H9 (cell line): ENCODE data around the gene MS4A10. TPM values are rescaled to one million over a fixed set of nuclear protein-coding genes. Genes with fewer than 3 reads are reported as not detected.

Experiments
- DNase-seq: peaks from one replicate; pipeline ENCODE4 v3.0.0-alpha.2; 2017
- H2AFZ ChIP-seq: one replicate; pipeline ENCODE4 v1.6.1; 2013; ENCODE audit warnings: mild to moderate bottlenecking, low read length, control low read depth, moderate library complexity
- H2AK5ac ChIP-seq: 2 replicates; pipeline ENCODE4 v1.6.1; 2013; ENCODE audit warnings: low read length, control low read depth, mixed read lengths; ENCODE audit not compliant: insufficient read length
- H2BK120ac ChIP-seq: one replicate; pipeline ENCODE4 v1.6.1; 2013; ENCODE audit warnings: low read depth, mild to moderate bottlenecking, low read length, control low read depth, inconsistent platforms; ENCODE audit not compliant: poor library complexity, severe bottlenecking
- H2BK12ac ChIP-seq: 2 replicates; pipeline ENCODE4 v1.6.1; 2013; ENCODE audit warnings: low read length, control low read depth, mixed read lengths, low read depth; ENCODE audit not compliant: insufficient read length
- H2BK15ac ChIP-seq: 2 replicates; pipeline ENCODE4 v1.6.1; 2013; ENCODE audit warnings: low read depth, low read length, control low read depth
- H2BK20ac ChIP-seq: one replicate; pipeline ENCODE4 v1.6.1; 2013; ENCODE audit warnings: low read depth, mild to moderate bottlenecking, low read length, control low read depth, inconsistent platforms; ENCODE audit not compliant: poor library complexity, severe bottlenecking
- H2BK5ac ChIP-seq: 2 replicates; pipeline ENCODE4 v1.6.1; 2013; ENCODE audit warnings: low read length, control low read depth, mixed read lengths; ENCODE audit not compliant: insufficient read length
- H3K14ac ChIP-seq: 2 replicates; pipeline ENCODE4 v1.6.1; 2013; ENCODE audit warnings: low read length, control low read depth; ENCODE audit not compliant: insufficient read depth
- H3K18ac ChIP-seq: 2 replicates; pipeline ENCODE4 v1.6.1; 2013; ENCODE audit warnings: low read depth, mild to moderate bottlenecking, mixed read lengths, low read length, control low read depth; ENCODE audit not compliant: insufficient read length
- H3K23ac ChIP-seq: 2 replicates; pipeline ENCODE4 v1.6.1; 2013; ENCODE audit warnings: low read length, control low read depth, mixed read lengths, low read depth; ENCODE audit not compliant: insufficient read length
- H3K23me2 ChIP-seq: 2 replicates; pipeline ENCODE4 v1.6.1; 2013; ENCODE audit warnings: low read depth, mild to moderate bottlenecking, mixed read lengths, low read length, control low read depth; ENCODE audit not compliant: insufficient read length, poor library complexity, severe bottlenecking
- H3K27ac ChIP-seq: 2 replicates; pipeline ENCODE4 v1.5.1; 2013; ENCODE audit warnings: low read length, control low read depth, mixed read lengths, low read depth; ENCODE audit not compliant: insufficient read length
- H3K27me3 ChIP-seq: 2 replicates; pipeline ENCODE4 v1.6.1; 2013; ENCODE audit warnings: low read length, control low read depth, inconsistent platforms; ENCODE audit not compliant: insufficient read depth
- H3K4ac ChIP-seq: 2 replicates; pipeline ENCODE4 v1.6.1; 2013; ENCODE audit warnings: low read depth, mild to moderate bottlenecking, control low read depth, inconsistent platforms, low read length, moderate library complexity
- H3K4me1 ChIP-seq: 2 replicates; pipeline ENCODE4 v1.6.1; 2013; ENCODE audit warnings: low read length, control low read depth, inconsistent platforms; ENCODE audit not compliant: insufficient read depth
- H3K4me2 ChIP-seq: 2 replicates; pipeline ENCODE4 v1.6.1; 2013; ENCODE audit warnings: low read length, control low read depth, mixed read lengths; ENCODE audit not compliant: insufficient read length, insufficient read depth
- H3K56ac ChIP-seq: 2 replicates; pipeline ENCODE4 v1.6.1; 2013; ENCODE audit warnings: low read depth, mild to moderate bottlenecking, mixed read lengths, low read length, control low read depth; ENCODE audit not compliant: insufficient read length
- H3K79me1 ChIP-seq: 2 replicates; pipeline ENCODE4 v1.6.1; 2013; ENCODE audit warnings: low read depth, mild to moderate bottlenecking, moderate library complexity, low read length, control low read depth, inconsistent platforms; ENCODE audit not compliant: insufficient read depth, poor library complexity, severe bottlenecking
- H3K79me2 ChIP-seq: 2 replicates; pipeline ENCODE4 v1.6.1; 2013; ENCODE audit warnings: low read length, control low read depth, inconsistent platforms; ENCODE audit not compliant: insufficient read depth
- H3K9ac ChIP-seq: 2 replicates; pipeline ENCODE4 v1.6.1; 2013; ENCODE audit warnings: low read length, control low read depth, mixed read lengths; ENCODE audit not compliant: insufficient read length; ENCODE audit errors: extremely low read depth
- H3K9me3 ChIP-seq: one replicate; pipeline ENCODE4 v1.6.1; 2013; ENCODE audit warnings: low read depth, low read length, inconsistent platforms; ENCODE audit not compliant: control insufficient read depth
- H3T11ph ChIP-seq: one replicate; pipeline ENCODE4 v1.6.1; 2013; ENCODE audit warnings: mild to moderate bottlenecking, low read length, control low read depth, inconsistent platforms
- H4K20me1 ChIP-seq: one replicate; pipeline ENCODE4 v1.6.1; 2013; ENCODE audit not compliant: control insufficient read depth, insufficient read length, insufficient read depth
- H4K5ac ChIP-seq: 2 replicates; pipeline ENCODE4 v1.6.1; 2013; ENCODE audit warnings: low read depth, mild to moderate bottlenecking, mixed read lengths, low read length, control low read depth; ENCODE audit not compliant: insufficient read length
- H4K8ac ChIP-seq: replicated peaks from 2 replicates; pipeline ENCODE4 v1.6.1; 2013; ENCODE audit warnings: low read length, control low read depth, mixed read lengths, low read depth; ENCODE audit not compliant: insufficient read length
- H4K91ac ChIP-seq: 2 replicates; pipeline ENCODE4 v1.6.1; 2013; ENCODE audit warnings: low read depth, mild to moderate bottlenecking, moderate library complexity, mixed read lengths, low read length, control low read depth; ENCODE audit not compliant: insufficient read length
- H3K27ac Mint-ChIP-seq, 3 experiments: 2 replicates in 2 of 3; 3 replicates in 1 of 3; pipeline ENCODE4 v1.8.0; 2020 to 2021; ENCODE audit warnings: mixed read lengths in 3 of 3, mild to moderate bottlenecking in 1 of 3, moderate library complexity in 1 of 3
- H3K27me3 Mint-ChIP-seq: 2 replicates; pipeline ENCODE4 v1.8.0; 2021; ENCODE audit warnings: low read depth, mild to moderate bottlenecking, moderate library complexity, mixed read lengths
- H3K36me3 Mint-ChIP-seq, 3 experiments: 2 replicates in 2 of 3; 3 replicates in 1 of 3; pipeline ENCODE4 v1.8.0; 2020 to 2021; ENCODE audit warnings: low read depth in 3 of 3, mixed read lengths in 3 of 3; ENCODE audit not compliant: insufficient read depth in 1 of 3
- H3K4me1 Mint-ChIP-seq, 2 experiments: 2 replicates each; pipeline ENCODE4 v1.8.0; 2020; ENCODE audit warnings: mixed read lengths in 2 of 2
- H3K4me3 Mint-ChIP-seq, 2 experiments: 2 replicates in 1 of 2; 3 replicates in 1 of 2; pipeline ENCODE4 v1.8.0; 2020 to 2021; ENCODE audit warnings: mild to moderate bottlenecking in 2 of 2, mixed read lengths in 2 of 2, moderate library complexity in 1 of 2
- H3K9me3 Mint-ChIP-seq, 2 experiments: 2 replicates in 1 of 2; 3 replicates in 1 of 2; pipeline ENCODE4 v1.8.0; 2020; ENCODE audit warnings: mild to moderate bottlenecking in 2 of 2, mixed read lengths in 2 of 2, moderate library complexity in 1 of 2
- CTCF ChIP-seq: fragments of 200-600 bp; sonication (generic); conservative IDR thresholded peaks from 3 replicates; pipeline ENCODE4 v1.8.0; 2021; ENCODE audit warnings: antibody characterized with exemption, mild to moderate bottlenecking
- WGBS: extraction: QIAGEN DNeasy Blood & Tissue Kit; methylation state at CpG from one replicate; pipeline ENCODE4 v1.1.7; 2013; ENCODE audit warnings: missing lambda C conversion rate, low lambda C conversion rate, mixed read lengths; ENCODE audit not compliant: insufficient read length; ENCODE audit errors: extremely low coverage; 5-methylcytosine and 5-hydroxymethylcytosine counted together
- total RNA-seq: library from RNA; stranded (reverse); gene quantifications from 2 replicates; pipeline ENCODE4 v1.2.1, GENCODE V29; 2021

Gene MS4A10
- total RNA-seq, 1 experiment from 2014 or later: not detected

GRCh38 chr11:60831143-60831500, 46.0 kb downstream of the MS4A10 start:
- H3K4ac ChIP-seq: no peak overlapping the region
- no peak overlapping the region for H2BK5ac ChIP-seq
- Mint-ChIP-seq H3K4me1 (peaks cover 0 to 3% of the 10 kb centered on the region in 2 experiments; a peak in 1 of 4 replicates), H3K27me3 (peaks cover 15% of the 10 kb centered on the region), H3K9me3 (no peaks in the 10 kb centered on the region), H3K36me3 (no peaks in the 10 kb centered on the region), H3K4me3 (peak overlapping the region in 1 of 2 experiments; percentile 8; a peak in 1 of 5 replicates), H3K27ac (no peak overlapping the region)
- no peak overlapping the region for H4K8ac ChIP-seq
- H3K27me3 ChIP-seq: no peaks in the 10 kb centered on the region
- H3K27ac ChIP-seq: no peak overlapping the region
- DNase-seq: peak; percentile 73
- H2AK5ac ChIP-seq: no peak overlapping the region
- no peaks in the 10 kb centered on the region for H3K79me2 ChIP-seq
- peak; percentile 92 for TF ChIP-seq CTCF
- no peak overlapping the region for H2BK12ac ChIP-seq
- H3K23ac ChIP-seq: no peak overlapping the region
- H3K18ac ChIP-seq: no peak overlapping the region
- H2BK120ac ChIP-seq: no peak overlapping the region
- H4K20me1 ChIP-seq: no peaks in the 10 kb centered on the region
- H3K14ac ChIP-seq: no peak overlapping the region
- no peak overlapping the region for H2BK15ac ChIP-seq
- WGBS: no CpG with 5 or more reads among the region's 8 CpGs
- H3K4me2 ChIP-seq: no peak overlapping the region
- no peaks in the 10 kb centered on the region for H3K23me2 ChIP-seq
- H3K79me1 ChIP-seq: no peaks in the 10 kb centered on the region
- no peak overlapping the region for H3K56ac ChIP-seq
- H3T11ph ChIP-seq: no peak overlapping the region
- no peaks in the 10 kb centered on the region for H3K4me1 ChIP-seq
- no peak overlapping the region for H3K9ac ChIP-seq
- no peak overlapping the region for H4K91ac ChIP-seq
- H3K9me3 ChIP-seq: no peaks in the 10 kb centered on the region
- no peak overlapping the region for H4K5ac ChIP-seq
- no peak overlapping the region for H2AFZ ChIP-seq
- no peak overlapping the region for H2BK20ac ChIP-seq
